IPS-15b (cell line): ENCODE results near the gene SPRR2A.
"Not testable (repeated sequence)": the region's sequence is repeated elsewhere in the genome, so short reads cannot be mapped to it uniquely, and the experiment has no call there.

ENCODE experiments used
- H3K27me3 ChIP-seq: one replicate; pipeline ENCODE4 v1.6.1; 2013; ENCODE audit warnings: low read length; ENCODE audit not compliant: control insufficient read depth, insufficient read depth
- H3K36me3 ChIP-seq: one replicate; pipeline ENCODE4 v1.6.1; 2013; ENCODE audit warnings: low read length; ENCODE audit not compliant: control insufficient read depth, insufficient read depth
- H3K4me1 ChIP-seq: one replicate; pipeline ENCODE4 v1.6.1; 2013; ENCODE audit warnings: mild to moderate bottlenecking, low read length; ENCODE audit not compliant: control insufficient read depth, insufficient read depth
- H3K4me3 ChIP-seq: one replicate; pipeline ENCODE4 v1.5.1; 2013; ENCODE audit warnings: low read depth, low read length
- H3K9ac ChIP-seq: one replicate; pipeline ENCODE4 v1.6.1; 2013; ENCODE audit warnings: low read depth, mild to moderate bottlenecking, low read length
- H3K9me3 ChIP-seq: one replicate; pipeline ENCODE4 v1.6.1; 2013; ENCODE audit warnings: mild to moderate bottlenecking, low read length; ENCODE audit not compliant: control insufficient read depth, insufficient read depth

Gene SPRR2A

DNA sequence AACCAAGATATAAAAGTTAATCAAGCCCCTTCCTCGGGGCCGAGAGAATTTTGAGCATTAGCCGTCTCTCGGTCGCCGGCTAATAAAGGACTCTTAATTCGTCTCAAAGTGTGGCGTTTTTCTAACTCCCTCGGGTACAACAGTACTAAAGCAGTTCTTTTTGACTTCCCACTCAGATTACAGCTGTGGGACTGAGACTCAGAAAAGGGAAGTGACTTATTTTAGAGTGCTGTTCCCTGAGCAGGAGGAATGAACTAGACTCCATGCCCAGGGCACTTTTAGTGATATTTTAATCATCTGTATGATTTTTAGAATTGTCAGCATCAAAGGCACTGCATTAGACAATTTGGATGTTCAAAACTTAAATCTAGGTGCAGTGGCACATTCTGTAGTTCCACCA is 35.0 kb downstream of the SPRR2A start:
- H3K4me1 ChIP-seq, H3K9me3 ChIP-seq, H3K4me3 ChIP-seq, H3K27me3 ChIP-seq, H3K36me3 ChIP-seq, H3K9ac ChIP-seq: not testable (repeated sequence)

DNA sequence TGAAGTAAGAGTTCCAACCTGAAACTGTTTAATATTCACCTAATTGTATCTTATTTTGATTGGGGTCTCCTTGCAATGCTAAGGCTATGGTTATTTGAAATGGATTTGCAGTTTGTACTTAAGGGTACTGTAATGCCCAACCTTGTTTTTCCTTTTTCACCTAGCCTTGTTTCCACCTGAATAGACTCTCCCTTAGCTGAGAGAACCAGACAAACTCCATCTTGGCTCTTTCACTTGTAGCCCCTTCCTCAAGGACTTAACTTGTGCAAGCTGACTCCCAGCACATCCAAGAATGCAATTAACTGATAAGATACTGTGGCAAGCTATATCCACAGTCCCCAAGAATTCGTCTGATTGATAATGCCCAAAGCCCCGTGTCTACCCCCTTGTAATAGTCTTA is 35.5 kb downstream of the SPRR2A start:
- H3K9ac ChIP-seq, H3K9me3 ChIP-seq, H3K27me3 ChIP-seq, H3K4me3 ChIP-seq, H3K36me3 ChIP-seq, H3K4me1 ChIP-seq: not testable (repeated sequence)

DNA sequence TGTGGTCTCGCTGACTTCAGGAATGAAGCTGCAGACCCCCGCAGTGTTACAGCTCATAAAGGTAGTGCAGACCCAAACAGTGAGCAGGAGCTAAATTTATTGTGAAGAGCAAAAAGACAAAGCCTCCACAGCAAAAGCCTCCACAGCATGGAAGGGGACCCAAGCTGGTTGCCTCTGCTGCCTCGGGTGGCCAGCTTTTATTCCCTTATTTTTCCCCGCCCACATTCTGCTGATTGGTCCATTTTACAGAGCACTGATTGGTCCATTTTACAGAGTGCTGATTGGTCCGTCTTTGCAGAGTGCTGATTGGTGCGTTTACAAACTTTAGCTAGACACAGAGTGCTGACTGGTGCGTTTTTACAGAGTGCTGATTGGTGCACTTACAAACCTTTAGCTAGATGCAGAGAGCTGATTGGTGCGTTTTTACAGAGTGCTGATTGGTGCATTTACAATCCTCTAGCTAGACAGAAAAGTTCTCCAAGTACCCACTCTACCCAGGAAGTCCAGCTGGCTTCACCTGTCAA is 46.0 kb downstream of the SPRR2A start:
- H3K36me3 ChIP-seq, H3K27me3 ChIP-seq, H3K9me3 ChIP-seq, H3K9ac ChIP-seq, H3K4me3 ChIP-seq, H3K4me1 ChIP-seq: not testable (repeated sequence)
